ENCODE results near the gene ADARB1. TPM values are rescaled to one million over a fixed set of nuclear protein-coding genes. Genes with fewer than 3 reads are reported as not detected.

Gene ADARB1
- total and polyA plus RNA-seq, 8 donors = 3.2 to 33.9 (median 9.4) TPM

DNA sequence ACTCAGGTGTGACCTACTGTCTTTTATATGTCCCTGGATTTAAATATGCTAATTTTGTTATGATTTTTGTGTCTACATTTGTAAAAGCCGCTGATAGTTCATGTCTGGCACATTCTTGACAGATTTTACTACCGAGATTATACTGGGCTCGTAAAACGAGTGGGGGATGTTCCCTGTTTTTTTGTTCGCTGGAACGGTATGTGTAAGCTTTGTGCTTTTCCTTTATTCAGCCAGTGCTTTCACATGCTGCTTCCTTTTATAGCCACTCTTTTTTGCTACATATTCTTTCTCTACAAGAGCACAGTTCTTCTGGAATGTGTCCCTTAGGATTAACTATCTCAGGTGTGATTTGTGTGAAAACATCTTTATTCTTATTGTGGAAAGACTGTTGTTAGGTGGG, 46.6 kb downstream of the ADARB1 start:
- WGBS, 5 donors = 72 to 85% (median 75%) methylated on average over 6 of the region's 6 CpGs
- peaks cover 0 to 6% (median 0%) of the 10 kb centered on the region in 4 donors for H3K36me3 ChIP-seq
- peaks cover 0 to 17% (median 0%) of the 10 kb centered on the region in 4 donors for H3K4me1 ChIP-seq
- DNase-seq = no peak
- peaks cover 0 to 3% (median 0%) of the 10 kb centered on the region in 4 donors for H3K9me3 ChIP-seq
- intact Hi-C loops (cut with DNase I; ENCODE audit: low total_unique reads) = no loop called here
- H3K27ac ChIP-seq = no peak overlapping the region
- no peaks in the 10 kb centered on the region for H3K27me3 ChIP-seq
- TF ChIP-seq, protein P1, sequence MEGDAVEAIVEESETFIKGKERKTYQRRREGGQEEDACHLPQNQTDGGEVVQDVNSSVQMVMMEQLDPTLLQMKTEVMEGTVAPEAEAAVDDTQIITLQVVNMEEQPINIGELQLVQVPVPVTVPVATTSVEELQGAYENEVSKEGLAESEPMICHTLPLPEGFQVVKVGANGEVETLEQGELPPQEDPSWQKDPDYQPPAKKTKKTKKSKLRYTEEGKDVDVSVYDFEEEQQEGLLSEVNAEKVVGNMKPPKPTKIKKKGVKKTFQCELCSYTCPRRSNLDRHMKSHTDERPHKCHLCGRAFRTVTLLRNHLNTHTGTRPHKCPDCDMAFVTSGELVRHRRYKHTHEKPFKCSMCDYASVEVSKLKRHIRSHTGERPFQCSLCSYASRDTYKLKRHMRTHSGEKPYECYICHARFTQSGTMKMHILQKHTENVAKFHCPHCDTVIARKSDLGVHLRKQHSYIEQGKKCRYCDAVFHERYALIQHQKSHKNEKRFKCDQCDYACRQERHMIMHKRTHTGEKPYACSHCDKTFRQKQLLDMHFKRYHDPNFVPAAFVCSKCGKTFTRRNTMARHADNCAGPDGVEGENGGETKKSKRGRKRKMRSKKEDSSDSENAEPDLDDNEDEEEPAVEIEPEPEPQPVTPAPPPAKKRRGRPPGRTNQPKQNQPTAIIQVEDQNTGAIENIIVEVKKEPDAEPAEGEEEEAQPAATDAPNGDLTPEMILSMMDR (IDR thresholded peaks at IDR 0.05) = no peak
- H3K4me3 ChIP-seq = no peak overlapping the region

DNA sequence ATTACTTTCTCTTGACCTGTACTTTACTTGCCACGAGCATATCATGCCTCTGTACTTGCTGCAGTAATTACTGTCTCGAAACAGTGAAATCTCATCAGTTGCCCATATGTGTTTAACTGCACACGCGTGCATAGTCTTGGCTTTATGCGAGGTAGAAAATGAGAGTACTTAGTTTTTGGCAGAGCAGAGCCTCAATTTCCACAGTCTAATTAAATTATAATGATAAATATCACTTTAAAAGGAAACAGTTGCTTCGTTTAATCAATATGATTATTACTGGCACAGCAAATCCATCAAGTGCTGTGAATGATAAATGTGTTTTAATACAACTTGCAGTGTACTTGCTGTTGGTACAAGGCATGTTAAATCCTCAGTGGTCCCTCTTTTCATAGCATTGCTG, 47.6 kb downstream of the ADARB1 start:
- peaks cover 0 to 6% (median 0%) of the 10 kb centered on the region in 4 donors for H3K36me3 ChIP-seq
- H3K27ac ChIP-seq = no peak overlapping the region
- no peak for TF ChIP-seq EP300 (IDR thresholded peaks at IDR 0.05)
- TF ChIP-seq, protein P1 (IDR thresholded peaks at IDR 0.05) = no peak
- TF ChIP-seq POLR2A (IDR thresholded peaks at IDR 0.05) = no peak
- TF ChIP-seq POLR2AphosphoS5 (IDR thresholded peaks at IDR 0.05) = no peak
- no peaks in the 10 kb centered on the region for H3K27me3 ChIP-seq
- H3K9me3 ChIP-seq = peaks cover 0 to 3% (median 0%) of the 10 kb centered on the region in 4 donors
- no peak for DNase-seq
- H3K4me3 ChIP-seq = no peak overlapping the region
- H3K4me1 ChIP-seq = peaks cover 0 to 20% (median 0%) of the 10 kb centered on the region in 4 donors
- WGBS, 5 donors = 89 to 96% (median 93%) methylated on average over 6 of the region's 6 CpGs
- intact Hi-C loops (cut with DNase I; ENCODE audit: low total_unique reads) = no loop called here

DNA sequence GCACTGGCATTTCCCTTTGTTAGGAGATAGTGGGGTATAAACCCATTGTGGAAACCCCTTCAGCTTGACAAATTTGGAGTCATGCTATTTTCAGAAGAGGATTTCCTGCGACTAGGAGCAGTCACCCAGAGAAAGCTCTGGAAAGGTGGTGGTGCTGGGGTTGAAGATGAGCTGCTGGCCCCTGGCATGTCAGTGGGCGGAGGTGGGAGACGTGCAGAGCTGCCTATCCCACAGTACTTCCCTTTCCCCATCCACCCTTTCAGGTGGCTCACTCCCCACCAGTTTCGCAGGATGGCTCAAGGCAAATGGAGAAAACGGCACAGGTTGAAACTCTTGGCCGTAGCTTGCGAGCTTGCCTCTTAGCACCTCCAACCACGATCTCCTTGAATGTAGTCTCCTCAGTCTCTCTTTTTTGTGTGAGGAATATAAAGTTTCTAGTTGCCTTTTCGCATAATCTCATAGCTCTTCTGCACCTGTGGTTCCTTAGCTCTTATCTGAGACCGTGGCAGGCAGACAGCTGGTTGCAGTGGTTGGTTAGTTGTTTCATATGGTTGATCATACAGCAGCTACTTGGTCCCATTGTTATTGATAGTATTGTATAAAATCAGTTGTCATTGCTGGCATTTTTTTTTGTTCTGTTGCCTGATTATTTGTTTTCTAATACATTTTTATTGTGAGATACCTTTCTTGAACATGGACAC, 48.2 kb downstream of the ADARB1 start:
- TF ChIP-seq EP300 (IDR thresholded peaks at IDR 0.05) = no peak
- TF ChIP-seq POLR2AphosphoS5 (IDR thresholded peaks at IDR 0.05) = no peak
- no peak for TF ChIP-seq POLR2A (IDR thresholded peaks at IDR 0.05)
- TF ChIP-seq, protein P1 (IDR thresholded peaks at IDR 0.05) = no peak
- Histone ChIP-seq H3K9me3 (peaks cover 0 to 3% (median 0%) of the 10 kb centered on the region in 4 donors), H3K4me1 (peaks cover 0 to 20% (median 0%) of the 10 kb centered on the region in 4 donors), H3K36me3 (peaks cover 0 to 6% (median 0%) of the 10 kb centered on the region in 4 donors), H3K27me3 (no peaks in the 10 kb centered on the region), H3K4me3 (no peak overlapping the region), H3K27ac (no peak overlapping the region)
- intact Hi-C loops (cut with DNase I; ENCODE audit: low total_unique reads) = no loop called here
- 87 to 92% (median 90%) methylated on average over 10 of the region's 10 CpGs for WGBS, 5 donors
- DNase-seq = no peak

DNA sequence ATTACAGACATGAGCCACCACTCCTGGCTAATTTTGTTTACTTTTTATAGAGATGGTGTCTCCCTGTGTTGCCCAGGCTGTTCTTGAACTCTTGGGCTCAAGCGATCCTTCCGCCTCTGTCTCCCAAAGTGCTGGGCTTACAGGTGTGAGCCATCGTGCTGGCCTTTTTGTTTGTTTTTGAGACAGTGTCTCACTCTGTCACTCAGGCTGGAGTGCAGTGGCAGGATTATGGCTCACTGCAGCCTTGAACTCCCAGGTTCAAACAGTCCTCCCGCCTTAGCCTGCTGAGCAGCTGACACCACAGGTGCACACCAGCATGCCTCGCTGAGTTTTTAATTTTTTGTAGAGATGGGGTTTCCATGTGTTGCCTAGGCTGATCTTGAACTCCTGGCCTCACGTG, 49.1 kb downstream of the ADARB1 start:
- DNase-seq = no peak
- H3K9me3 ChIP-seq = no peaks in the 10 kb centered on the region
- no peak overlapping the region for H3K27ac ChIP-seq
- H3K4me1 ChIP-seq = peaks cover 0 to 27% (median 7%) of the 10 kb centered on the region in 4 donors
- no peak overlapping the region for H3K4me3 ChIP-seq
- intact Hi-C loops (cut with DNase I; ENCODE audit: low total_unique reads) = no loop called here
- peaks cover 0 to 6% (median 0%) of the 10 kb centered on the region in 4 donors for H3K36me3 ChIP-seq
- 85 to 91% (median 89%) methylated on average over 6 of the region's 6 CpGs for WGBS, 5 donors
- TF ChIP-seq POLR2A (IDR thresholded peaks at IDR 0.05) = no peak
- no peak for TF ChIP-seq POLR2AphosphoS5 (IDR thresholded peaks at IDR 0.05)
- TF ChIP-seq EP300 (IDR thresholded peaks at IDR 0.05) = no peak
- TF ChIP-seq, protein P1 (IDR thresholded peaks at IDR 0.05) = no peak
- H3K27me3 ChIP-seq = no peaks in the 10 kb centered on the region

Data from stomach (tissue), 9 donors.